Measurements from ENCODE around the gene SYN1.

Gene SYN1

DNA sequence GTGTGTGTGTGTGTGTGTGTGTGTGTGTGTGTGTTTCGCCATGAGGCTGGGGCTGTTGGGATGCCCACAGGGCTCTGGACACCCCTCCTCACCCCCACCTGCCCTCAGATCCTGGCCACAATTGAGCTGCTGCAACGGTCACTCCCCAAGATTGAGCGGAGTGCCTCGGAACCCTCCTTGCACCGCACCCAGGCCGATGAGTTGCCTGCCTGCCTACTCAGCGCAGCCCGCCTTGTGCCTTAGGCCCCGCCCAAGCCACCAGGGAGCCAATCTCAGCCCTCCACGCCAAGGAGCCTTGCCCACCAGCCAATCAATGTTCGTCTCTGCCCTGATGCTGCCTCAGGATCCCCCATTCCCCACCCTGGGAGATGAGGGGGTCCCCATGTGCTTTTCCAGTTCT is 48.4 kb downstream of the SYN1 start:
- no peak for DNase-seq

DNA sequence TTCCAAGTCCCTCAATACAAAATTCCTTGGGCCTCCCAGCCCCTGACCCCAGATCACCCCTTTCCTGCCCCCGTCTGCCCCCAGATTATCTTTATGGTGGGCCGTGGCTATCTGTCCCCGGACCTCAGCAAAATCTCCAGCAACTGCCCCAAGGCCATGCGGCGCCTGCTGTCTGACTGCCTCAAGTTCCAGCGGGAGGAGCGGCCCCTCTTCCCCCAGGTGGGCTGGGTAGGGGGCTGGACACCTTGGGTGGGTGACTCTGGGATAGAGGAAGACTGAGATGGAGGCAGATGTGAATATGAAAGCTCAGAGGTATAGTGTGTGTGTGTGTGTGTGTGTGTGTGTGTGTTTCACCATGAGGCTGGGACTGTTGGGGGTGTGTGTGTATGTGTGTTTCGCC is 48.9 kb downstream of the SYN1 start:
- DNase-seq = no peak

DNA sequence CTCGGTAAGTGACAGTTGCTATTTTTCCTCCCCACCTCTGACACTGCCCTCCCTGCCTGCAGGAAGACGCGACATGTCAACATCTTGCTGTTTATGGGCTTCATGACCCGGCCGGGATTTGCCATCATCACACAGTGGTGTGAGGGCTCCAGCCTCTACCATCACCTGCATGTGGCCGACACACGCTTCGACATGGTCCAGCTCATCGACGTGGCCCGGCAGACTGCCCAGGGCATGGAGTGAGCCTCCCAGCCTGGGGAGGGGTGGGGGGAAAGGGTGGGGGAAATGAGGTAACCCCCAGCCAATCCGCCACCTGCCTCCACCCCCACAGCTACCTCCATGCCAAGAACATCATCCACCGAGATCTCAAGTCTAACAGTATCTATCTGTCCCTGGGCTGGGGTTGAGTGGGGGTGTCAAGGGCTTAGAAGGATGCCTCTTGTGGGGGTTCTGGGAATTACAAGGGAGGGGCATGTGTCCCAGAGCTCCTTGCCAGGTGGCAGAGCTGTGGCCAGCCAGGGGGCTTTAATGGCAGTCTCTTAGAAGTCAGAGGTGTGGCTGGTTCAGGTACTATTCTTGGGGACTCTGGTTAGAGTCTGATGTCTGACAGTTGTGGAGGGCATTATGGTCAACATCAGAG is 50.9 kb downstream of the SYN1 start:
- DNase-seq = no peak

DNA sequence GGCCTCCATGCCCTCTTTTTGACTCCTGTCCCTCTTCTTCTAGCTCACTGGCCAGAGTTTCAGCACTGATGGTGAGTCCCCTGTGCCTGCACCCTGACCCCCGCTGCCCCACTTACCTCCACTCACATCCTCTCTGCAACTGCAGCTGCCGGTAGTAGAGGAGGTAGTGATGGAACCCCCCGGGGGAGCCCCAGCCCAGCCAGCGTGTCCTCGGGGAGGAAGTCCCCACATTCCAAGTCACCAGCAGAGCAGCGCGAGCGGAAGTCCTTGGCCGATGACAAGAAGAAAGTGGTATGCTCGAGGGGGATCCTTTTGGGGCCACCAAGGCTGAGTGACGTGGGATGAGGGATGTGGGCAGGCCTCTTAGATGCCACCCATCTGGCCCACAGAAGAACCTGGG is 52.8 kb downstream of the SYN1 start:
- no peak for DNase-seq

DNA sequence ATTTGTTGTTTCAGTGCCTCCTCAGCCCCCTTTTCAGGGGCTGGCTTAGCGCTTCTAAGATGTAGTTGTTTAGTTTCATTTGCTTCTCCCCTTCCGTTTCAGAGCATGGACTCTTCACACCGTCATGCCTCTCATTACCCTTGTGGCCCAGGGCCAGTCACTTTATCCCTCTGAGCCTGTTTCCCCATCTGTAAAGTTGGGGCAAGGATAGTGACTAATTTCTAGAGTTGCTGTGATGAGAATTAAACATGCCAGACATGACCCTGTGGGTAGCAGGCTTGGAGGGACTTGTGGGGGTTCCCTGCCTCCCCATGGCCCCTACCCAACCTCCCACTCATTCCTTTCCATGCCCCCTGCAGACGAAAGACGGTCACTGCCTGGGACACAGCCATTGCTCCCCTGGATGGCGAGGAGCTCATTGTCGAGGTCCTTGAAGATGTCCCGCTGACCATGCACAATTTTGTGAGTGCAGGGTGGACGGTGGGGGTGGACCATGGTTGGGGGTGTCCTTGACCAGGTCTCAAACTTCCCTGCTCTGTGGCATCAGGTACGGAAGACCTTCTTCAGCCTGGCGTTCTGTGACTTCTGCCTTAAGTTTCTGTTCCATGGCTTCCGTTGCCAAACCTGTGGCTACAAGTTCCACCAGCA is 55.1 kb downstream of the SYN1 start:
- DNase-seq = no peak

DNA sequence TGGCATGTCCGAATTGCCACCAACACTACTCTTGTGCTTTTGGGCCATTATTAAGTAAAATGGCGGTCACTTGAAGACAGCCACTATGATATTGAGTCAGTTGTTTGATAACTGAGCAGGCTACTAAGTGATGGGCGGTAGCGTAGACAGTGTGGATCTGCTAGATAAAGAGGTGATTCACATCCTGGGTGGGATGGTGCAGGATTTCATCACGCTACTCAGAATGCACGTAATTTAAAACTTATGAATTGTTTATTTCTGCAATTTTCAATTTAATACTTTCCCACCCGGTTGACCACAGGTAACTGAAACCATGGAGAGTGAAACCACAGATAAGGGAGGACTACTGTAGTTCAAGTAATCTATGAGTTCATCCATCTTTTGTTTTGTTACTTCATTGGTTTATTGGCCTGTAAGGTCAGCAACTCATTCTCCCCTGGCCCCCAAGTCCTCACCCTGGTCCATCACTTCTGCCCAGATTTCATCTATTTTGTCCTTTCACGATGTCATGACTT is 55.8 kb downstream of the SYN1 start:
- DNase-seq = no peak

DNA sequence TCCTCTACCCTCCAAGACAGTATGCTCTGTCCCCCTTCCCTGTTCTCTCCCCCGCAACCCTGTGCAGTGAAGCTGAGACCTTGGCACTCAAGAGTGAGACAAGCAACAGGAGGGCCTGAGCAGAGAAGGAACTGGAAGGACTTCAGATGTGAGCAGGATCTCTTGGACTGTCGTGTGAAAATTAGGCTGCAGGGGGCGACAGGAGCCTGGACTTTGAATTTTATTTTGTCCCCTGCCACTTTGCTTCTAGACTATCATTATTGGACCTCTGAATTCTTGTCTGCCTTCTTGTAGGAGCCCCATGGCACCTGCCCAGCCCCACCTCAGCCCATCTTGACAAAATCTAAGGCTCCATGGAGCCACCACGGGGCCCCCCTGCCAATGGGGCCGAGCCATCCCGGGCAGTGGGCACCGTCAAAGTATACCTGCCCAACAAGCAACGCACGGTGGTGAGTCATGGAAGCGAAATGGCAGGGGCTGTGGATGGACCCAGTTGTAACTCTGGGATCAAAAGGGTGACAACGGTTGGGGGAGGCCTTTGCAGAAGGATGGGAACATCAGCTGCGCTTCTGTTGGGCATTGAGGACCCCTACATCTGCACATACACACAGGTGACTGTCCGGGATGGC is 56.9 kb downstream of the SYN1 start:
- DNase-seq = no peak

DNA sequence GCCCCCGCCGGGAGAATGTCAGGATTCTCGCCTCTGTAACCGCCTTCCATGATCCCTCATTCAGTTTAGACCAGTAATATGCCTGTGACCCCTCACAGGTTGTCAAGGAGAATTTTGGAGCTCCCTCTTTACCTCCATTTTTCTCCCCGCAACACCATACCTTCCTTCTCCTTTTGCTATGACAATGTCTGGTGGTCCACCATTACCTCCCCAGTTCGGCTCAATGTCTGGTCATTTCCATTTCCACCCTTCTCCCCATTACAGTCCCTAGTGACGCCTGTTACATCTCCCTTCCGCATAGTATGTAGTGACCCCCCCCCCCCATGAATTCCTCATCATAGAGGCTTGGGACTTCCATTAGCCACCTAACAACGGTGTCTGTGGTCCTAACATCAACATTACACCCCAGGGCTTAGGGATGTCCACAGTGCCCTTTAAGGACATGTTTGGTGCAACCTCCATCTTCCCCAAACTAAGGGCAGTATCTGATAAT is 58.0 kb downstream of the SYN1 start:
- no peak for DNase-seq

DNA sequence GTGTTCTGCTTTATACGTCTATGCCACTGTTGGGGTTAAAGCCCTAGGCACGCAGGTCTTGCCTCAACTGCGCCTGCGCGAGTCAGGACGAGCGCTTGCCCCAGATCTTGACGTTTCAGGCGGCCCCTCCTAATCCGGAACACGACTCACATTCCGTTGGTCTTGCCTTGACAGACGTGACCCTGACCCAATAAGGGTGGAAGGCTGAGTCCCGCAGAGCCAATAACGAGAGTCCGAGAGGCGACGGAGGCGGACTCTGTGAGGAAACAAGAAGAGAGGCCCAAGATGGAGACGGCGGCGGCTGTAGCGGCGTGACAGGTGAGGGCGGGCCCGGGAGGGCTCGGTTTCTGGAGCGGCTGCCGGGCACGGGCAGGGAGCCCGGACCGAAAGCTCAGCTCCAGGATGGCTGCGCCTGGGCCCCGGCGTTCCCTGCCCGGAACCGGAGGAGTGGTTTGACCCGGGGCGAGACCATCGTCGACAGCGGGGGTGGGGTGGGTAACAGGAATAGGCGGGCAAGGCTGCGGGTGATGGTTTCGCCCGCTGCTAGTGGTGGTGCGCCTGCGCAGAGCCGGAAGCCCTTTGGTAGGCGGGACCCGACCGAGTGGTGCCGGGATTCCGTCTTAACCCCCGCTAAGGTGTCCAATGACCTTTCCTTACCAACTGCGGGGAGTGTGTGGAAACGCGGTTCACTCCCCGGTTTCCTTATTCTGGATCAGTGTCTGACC is 58.6 kb downstream of the SYN1 start, which contains the start of gene ARAF:
Gene ARAF, plus strand, starts transcription at position 272 of the 725 bp plus-strand sequence. CDS start 1,763 bp downstream, outside the sequence.
- DNase-seq = peak; percentile 82

DNA sequence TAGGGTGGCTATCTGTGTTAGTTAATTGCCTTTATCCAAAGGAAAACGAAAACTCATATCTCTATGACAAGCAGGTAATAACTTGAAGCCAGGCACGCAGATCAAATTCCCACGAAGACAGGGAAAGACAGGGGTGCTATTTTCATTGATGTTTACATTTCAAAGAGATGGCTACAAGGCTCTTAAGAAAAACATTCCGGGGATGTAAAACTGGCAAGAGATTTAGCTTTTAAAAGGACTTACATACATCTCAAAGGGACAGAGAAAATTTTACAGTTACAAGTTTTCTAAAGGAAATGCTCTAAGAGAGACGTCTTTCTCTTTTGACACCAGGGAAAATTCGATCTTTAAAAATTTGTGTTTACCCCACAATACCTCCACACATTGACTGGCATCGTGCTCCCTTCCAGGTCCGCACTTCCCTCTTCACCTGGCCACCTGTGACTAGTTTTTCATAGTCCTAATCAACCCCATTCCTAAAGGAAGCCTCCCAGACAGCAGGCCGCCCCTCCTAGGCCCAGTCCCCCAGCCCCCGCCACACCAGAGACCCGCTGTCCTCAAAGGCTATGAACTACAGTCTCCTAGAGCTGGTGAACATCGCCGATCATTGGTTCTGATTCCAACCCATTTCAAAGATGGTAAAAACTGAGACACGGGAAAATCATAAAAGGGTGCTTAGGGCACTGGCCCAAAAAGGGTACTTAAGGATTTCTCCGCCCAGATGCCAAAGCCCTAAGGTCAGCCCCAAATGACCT is 59.3 kb downstream of the SYN1 start:
- DNase-seq = no peak

DNA sequence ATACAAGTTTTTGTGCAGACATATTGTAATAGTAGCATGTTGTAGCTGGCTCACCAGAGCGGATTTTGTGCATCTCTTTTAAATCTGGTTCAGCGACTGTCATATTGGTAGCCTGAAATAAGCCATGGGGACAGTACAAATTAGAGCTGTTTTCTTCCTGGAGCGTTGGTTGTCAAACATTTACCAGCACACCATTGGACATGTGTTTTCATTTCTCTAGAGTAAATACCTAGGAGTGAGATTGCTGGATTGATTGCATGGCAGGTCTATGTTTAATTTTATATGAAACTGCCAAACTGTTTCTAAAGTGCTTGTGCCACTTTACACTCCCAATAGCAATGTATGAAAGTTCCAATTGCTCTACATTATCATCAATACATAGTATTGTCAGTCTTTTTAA is 61.2 kb downstream of the SYN1 start:
- no peak for DNase-seq

DNA sequence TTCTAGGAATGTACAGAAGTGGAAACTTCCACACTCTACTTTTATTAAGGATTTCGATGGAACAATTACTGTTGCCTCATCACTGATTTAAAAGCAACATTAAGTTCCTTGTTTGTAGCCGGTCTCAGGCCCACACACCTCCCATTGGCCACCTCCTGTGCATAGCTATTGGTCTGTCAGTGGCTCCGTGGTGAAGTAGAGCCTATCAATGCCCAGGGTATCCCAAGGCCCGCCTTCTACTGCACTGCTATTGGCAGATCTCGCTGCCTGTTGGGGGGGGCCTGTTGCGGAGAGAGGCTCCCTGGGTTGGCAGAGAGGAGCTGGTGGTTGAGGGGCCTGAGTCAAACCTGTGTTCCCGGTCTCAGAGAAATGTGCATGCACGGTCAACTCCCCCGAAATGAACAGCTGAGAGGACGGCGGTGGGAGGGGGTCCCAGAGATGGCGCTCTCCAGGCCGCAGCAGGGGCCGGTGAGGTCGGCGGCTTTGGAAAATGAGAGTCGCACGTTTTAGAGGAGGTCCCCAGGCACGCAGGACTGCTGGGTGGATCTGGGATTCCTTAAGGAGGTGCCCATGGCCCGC is 63.5 kb downstream of the SYN1 start:
- DNase-seq = peak; percentile 52

DNA sequence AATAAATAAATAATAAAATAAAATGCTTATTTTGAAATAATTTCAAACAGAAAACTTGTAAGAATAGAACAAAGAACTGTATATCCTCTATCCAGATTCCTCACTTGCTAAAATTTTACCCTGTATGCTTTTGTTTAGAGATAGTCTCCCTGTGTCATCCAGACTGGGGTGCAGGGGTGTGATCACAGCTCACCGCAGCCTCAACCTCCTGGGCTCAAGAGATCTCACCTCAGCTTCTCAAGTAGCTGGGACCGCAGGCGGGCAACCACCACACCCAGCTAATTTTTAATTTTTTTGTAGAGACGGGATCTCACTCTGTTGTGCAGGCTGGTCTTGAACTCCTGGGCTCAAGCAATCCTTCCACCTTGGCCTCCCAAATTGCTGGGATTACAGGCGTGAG is 76.2 kb downstream of the SYN1 start:
- DNase-seq = no peak

DNA sequence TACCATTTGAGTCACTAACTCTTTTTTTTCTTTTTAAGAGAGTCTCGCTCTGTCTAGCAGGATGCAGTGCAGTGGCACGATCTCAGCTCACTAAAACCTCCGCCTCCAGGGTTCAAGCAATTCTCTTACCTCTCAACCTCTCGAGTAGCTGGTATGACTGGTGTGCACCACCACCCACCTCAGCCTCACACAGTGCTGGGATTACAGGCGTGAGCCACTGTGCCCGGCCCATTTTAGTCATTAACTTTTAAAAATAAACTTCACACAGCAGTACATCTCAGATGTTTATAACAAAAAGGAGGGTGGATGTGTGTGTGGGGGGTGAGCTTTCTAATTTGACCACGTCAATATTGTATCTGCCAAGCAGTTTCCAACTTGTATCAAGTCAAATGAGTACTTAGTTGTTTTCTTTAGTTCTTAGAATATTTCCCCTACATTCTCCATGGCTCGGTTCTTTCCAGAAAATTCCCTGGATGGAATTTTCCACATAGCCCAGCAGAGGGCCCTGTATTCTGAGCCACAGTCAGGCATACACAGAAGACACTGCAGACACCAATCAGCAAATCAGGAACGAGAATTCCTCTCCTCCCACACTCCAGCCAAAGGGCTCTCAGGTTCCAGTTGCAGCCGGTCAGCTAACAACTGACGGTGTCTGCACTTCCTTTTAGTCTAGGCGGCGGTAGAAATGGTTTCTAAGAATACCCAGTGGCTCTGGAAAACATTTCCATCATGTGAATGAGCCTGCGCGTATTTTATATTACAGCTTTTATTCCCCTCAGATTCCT is 78.7 kb downstream of the SYN1 start:
- no peak for DNase-seq

DNA sequence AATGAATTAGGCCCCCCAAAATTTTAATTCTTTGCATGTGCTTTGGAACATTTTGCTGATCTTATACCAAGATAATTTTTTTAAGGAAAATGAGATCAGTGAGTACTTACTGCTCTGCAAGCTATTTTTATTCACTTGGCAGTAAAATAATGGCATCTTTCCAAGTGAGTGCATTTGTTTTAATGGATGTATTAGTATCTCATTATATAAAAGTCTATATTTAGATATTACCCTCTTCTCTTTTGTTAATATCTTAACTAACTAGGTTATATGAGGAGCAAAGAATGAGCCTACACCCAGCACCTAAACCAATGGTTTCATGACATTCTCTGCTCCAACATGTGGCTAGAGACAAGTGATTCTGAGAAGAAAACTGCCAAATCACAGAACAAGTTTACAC is 79.8 kb downstream of the SYN1 start:
- DNase-seq = no peak

DNA sequence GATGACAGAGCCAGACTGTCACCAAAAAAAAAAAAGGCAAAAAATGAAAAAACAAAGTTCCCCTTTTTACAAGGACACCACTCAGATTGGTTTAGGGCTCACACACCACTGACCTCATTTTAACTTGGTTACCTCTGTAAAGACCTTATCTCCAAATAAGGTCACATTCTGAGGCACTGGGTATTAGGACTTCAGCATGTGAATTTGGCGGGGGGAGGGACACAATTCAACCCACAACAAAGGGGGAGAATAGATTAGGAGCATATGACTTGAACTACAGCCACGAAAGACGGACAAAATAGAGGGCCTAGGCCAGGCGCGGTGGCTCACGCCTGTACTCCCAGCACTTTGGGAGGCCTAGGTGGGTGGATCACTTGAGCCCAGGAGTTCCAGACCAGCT is 89.6 kb downstream of the SYN1 start:
- no peak for DNase-seq

DNA sequence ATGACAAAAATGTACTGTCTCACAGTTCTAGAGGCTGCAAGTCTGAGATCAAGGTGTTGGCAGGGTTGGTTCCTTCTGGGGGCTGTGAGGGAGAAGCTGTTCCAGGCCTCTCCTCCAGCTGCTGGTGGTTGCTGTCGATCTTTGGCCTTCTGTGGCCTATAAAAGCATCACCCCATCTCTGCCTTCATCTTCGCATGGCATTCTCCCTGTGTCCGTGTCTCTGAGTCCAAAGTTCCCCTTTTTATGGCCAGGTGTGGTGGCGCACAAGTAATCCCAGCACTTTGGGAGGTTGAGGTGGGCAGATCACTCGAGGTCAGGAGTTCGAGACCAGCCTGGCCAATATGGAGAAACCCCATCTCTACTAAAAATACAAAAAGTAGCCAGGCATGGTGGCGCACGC is 90.1 kb downstream of the SYN1 start:
- no peak for DNase-seq

DNA sequence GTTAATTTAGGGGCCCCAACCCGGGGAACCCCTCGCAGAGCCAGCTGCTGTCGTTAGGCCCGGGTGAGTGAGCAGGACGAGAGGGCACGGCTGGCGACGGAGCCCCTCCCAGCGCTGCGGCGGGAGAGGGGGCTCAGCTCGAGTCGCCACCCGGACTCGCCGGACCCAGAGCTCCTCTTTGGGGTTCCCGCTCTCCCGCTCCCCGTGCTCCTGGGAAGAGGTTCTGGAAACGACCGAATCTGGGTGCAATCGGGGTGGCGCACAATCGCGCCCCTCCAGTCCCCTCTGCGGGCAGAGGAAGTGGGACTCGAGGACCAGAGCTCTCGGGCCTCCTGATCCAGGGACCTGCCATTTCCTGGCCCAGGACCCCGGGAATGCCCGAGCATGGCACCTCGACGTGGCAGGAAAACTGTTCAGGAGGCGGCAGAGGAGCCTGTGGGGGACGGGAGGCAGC is 95.9 kb downstream of the SYN1 start:
- no peak for DNase-seq

DNA sequence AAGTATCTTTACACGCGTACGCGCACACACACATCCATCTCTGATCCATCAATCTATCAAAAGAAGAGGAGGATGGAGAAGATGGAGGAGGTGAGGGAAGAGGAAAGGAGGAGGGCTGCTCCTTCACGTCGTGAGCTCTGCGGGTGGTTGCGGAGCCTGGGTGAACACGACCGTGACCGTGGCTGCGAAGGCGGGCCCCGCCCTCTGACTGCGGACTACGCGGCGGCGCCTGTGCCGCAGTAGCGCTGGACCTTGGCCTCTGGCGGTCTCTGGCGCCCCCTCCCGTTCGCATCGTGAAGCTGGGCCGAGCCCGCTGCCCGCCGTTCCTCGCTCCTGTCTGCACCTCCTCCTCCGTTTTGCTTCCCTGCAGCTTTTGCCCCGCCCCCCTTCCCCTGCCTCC is 96.4 kb downstream of the SYN1 start:
- peak; percentile 51 for DNase-seq
